ENCODE data around the gene LST1. TPM values are rescaled to one million over a fixed set of nuclear protein-coding genes. Genes with fewer than 3 reads are reported as not detected.

The LST1 gene
- total and polyA plus RNA-seq, 2 donors (not counting 1 experiment from before 2014, with no cell fraction given) = 7.4 to 30.5 TPM

GRCh38 chr6:31629014-31629413, 42.9 kb downstream of the LST1 start:
- CTCF ChIA-PET = no interaction called here
- no peaks in the 10 kb centered on the region for H3K27me3 ChIP-seq (replicated peaks in 1 of 4; ENCODE audit: control extremely low read depth in 1 of 4, control insufficient read depth in 3 of 4, insufficient read depth in 4 of 4, low read length in 3 of 4)
- no peaks in the 10 kb centered on the region for H3K9me3 Mint-ChIP-seq (ENCODE audit: insufficient read depth)
- H3K36me3 ChIP-seq (replicated peaks in 1 of 2; ENCODE audit: control extremely low read depth in 1 of 2, control insufficient read depth in 1 of 2, extremely low read depth in 1 of 2, insufficient read depth in 2 of 2, low read length in 1 of 2) = peaks cover 5 to 91% of the 10 kb centered on the region in 2 experiments
- H2AFZ ChIP-seq (ENCODE audit: insufficient read depth, low read depth, low read length, poor library complexity, severe bottlenecking) = no peak overlapping the region
- no peak overlapping the region for H3K4me3 Mint-ChIP-seq
- intact Hi-C loops (cut with micrococcal nuclease) = no loop called here
- H4K20me1 ChIP-seq (ENCODE audit: control insufficient read depth, insufficient read depth, low read length, poor library complexity, severe bottlenecking) = peaks cover 47% of the 10 kb centered on the region
- H3K27me3 Mint-ChIP-seq = no peaks in the 10 kb centered on the region
- no peak for ATAC-seq (ENCODE audit: low read depth)
- H3K4me1 ChIP-seq (ENCODE audit: control insufficient read depth in 2 of 2, insufficient read depth in 2 of 2, low read length in 2 of 2) = no peaks in the 10 kb centered on the region
- no peak overlapping the region for H3K4me2 ChIP-seq (replicated peaks; ENCODE audit: low read depth, low read length, poor library complexity, severe bottlenecking)
- no peak overlapping the region for H3K27ac ChIP-seq (ENCODE audit: low read length in 2 of 2)
- POLR2A ChIA-PET = no interaction called here
- TF ChIP-seq EZH2 (IDR thresholded peaks at IDR 0.05; ENCODE audit: borderline replicate concordance, insufficient read depth, low read depth, low read length, poor library complexity, severe bottlenecking) (no peak), CTCF (IDR thresholded peaks at IDR 0.05) (no peak)
- no peaks in the 10 kb centered on the region for H3K4me1 Mint-ChIP-seq
- H3K4me3 ChIP-seq (ENCODE audit: control extremely low read depth in 1 of 5, extremely low read depth in 1 of 5, insufficient read depth in 1 of 5, low read depth in 2 of 5, low read length in 4 of 5) = no peak overlapping the region
- H3K27ac Mint-ChIP-seq = no peak overlapping the region
- no peak for DNase-seq
- H3K9me3 ChIP-seq (ENCODE audit: control extremely low read depth in 1 of 3, control insufficient read depth in 2 of 3, insufficient read depth in 1 of 3, low read length in 2 of 3) = no peaks in the 10 kb centered on the region
- H3K79me2 ChIP-seq (ENCODE audit: control insufficient read depth, insufficient read depth, low read length) = peaks cover 8% of the 10 kb centered on the region
- H3K9ac ChIP-seq (ENCODE audit: low read length) = no peak overlapping the region
- 100% methylated on average over 6 of the region's 7 CpGs for WGBS (ENCODE audit: insufficient coverage)

GRCh38 chr6:31630177-31630934, 44.3 kb downstream of the LST1 start:
- no peak overlapping the region for H3K4me2 ChIP-seq (replicated peaks; ENCODE audit: low read depth, low read length, poor library complexity, severe bottlenecking)
- no peak overlapping the region for H3K4me3 ChIP-seq (ENCODE audit: control extremely low read depth in 1 of 5, extremely low read depth in 1 of 5, insufficient read depth in 1 of 5, low read depth in 2 of 5, low read length in 4 of 5)
- peaks cover 6% of the 10 kb centered on the region for H3K79me2 ChIP-seq (ENCODE audit: control insufficient read depth, insufficient read depth, low read length)
- H3K36me3 ChIP-seq (replicated peaks in 1 of 2; ENCODE audit: control extremely low read depth in 1 of 2, control insufficient read depth in 1 of 2, extremely low read depth in 1 of 2, insufficient read depth in 2 of 2, low read length in 1 of 2) = peaks cover 6 to 92% of the 10 kb centered on the region in 2 experiments
- H3K27ac ChIP-seq (ENCODE audit: low read length in 2 of 2) = no peak overlapping the region
- DNase-seq = no peak
- Mint-ChIP-seq H3K27me3 (no peaks in the 10 kb centered on the region), H3K4me3 (no peak overlapping the region), H3K4me1 (no peaks in the 10 kb centered on the region), H3K9me3 (ENCODE audit: insufficient read depth) (no peaks in the 10 kb centered on the region), H3K27ac (no peak overlapping the region)
- no peak for ATAC-seq (ENCODE audit: low read depth)
- WGBS (ENCODE audit: insufficient coverage) = 96% methylated on average over 18 of the region's 25 CpGs
- no peaks in the 10 kb centered on the region for H3K4me1 ChIP-seq (ENCODE audit: control insufficient read depth in 2 of 2, insufficient read depth in 2 of 2, low read length in 2 of 2)
- intact Hi-C loops (cut with micrococcal nuclease) = no loop called here
- peaks cover 46% of the 10 kb centered on the region for H4K20me1 ChIP-seq (ENCODE audit: control insufficient read depth, insufficient read depth, low read length, poor library complexity, severe bottlenecking)
- no peak overlapping the region for H2AFZ ChIP-seq (ENCODE audit: insufficient read depth, low read depth, low read length, poor library complexity, severe bottlenecking)
- ChIA-PET CTCF (no interaction called here), POLR2A (no interaction called here)
- no peak overlapping the region for H3K9ac ChIP-seq (ENCODE audit: low read length)
- no peaks in the 10 kb centered on the region for H3K27me3 ChIP-seq (replicated peaks in 1 of 4; ENCODE audit: control extremely low read depth in 1 of 4, control insufficient read depth in 3 of 4, insufficient read depth in 4 of 4, low read length in 3 of 4)
- TF ChIP-seq CTCF (IDR thresholded peaks at IDR 0.05) (no peak), EZH2 (IDR thresholded peaks at IDR 0.05; ENCODE audit: borderline replicate concordance, insufficient read depth, low read depth, low read length, poor library complexity, severe bottlenecking) (no peak)
- H3K9me3 ChIP-seq (ENCODE audit: control extremely low read depth in 1 of 3, control insufficient read depth in 2 of 3, insufficient read depth in 1 of 3, low read length in 2 of 3) = no peaks in the 10 kb centered on the region

Measured in B cell (primary cell).